ENCODE measurements around the gene WEE2. TPM values are rescaled to one million over a fixed set of nuclear protein-coding genes. Genes with fewer than 3 reads are reported as not detected.

The WEE2 gene
- total and polyA plus RNA-seq, 2 donors from 2014 or later, result 0.06 to 0.13 TPM

GRCh38 chr7:141666071-141666470 is 42.1 kb upstream of the WEE2 start:
- Histone ChIP-seq H3K9me3 (ENCODE audit: control insufficient read depth in 2 of 3, insufficient read depth in 1 of 3, low read length in 3 of 3) (no peaks in the 10 kb centered on the region), H3K27me3 (ENCODE audit: control insufficient read depth, insufficient read depth, low read length) (no peaks in the 10 kb centered on the region), H3K4me1 (ENCODE audit: control insufficient read depth in 2 of 3, insufficient read depth in 2 of 3, low read depth in 1 of 3, low read length in 3 of 3) (peaks cover 0 to 12% (median 5%) of the 10 kb centered on the region in 3 donors), H3K27ac (ENCODE audit: low read depth in 2 of 2, low read length in 2 of 2) (no peak overlapping the region), H3K9ac (ENCODE audit: low read length in 3 of 3) (no peak overlapping the region), H3K36me3 (ENCODE audit: control insufficient read depth in 2 of 3, insufficient read depth in 3 of 3, low read length in 3 of 3) (peaks cover 3 to 30% (median 11%) of the 10 kb centered on the region in 3 donors), H3K4me3 (ENCODE audit: low read length in 3 of 3) (no peak overlapping the region)
- FAIRE-seq (no peak), DNase-seq (no peak)
- intact Hi-C loops (cut with DNase I), result no loop called here
- TF ChIP-seq CTCF (IDR thresholded peaks at IDR 0.05; ENCODE audit: borderline replicate concordance, extremely low read depth, insufficient read depth), result no peak

- Histone ChIP-seq H3K4me1 (ENCODE audit: control insufficient read depth in 2 of 3, insufficient read depth in 2 of 3, low read depth in 1 of 3, low read length in 3 of 3) (peaks cover 0 to under 1% (median 0%) of the 10 kb centered on the region in 3 donors), H3K4me3 (ENCODE audit: low read length in 3 of 3) (no peak overlapping the region), H3K9me3 (ENCODE audit: control insufficient read depth in 2 of 3, insufficient read depth in 1 of 3, low read length in 3 of 3) (no peaks in the 10 kb centered on the region), H3K27me3 (ENCODE audit: control insufficient read depth, insufficient read depth, low read length) (no peaks in the 10 kb centered on the region), H3K36me3 (ENCODE audit: control insufficient read depth in 2 of 3, insufficient read depth in 3 of 3, low read length in 3 of 3) (peaks cover 3 to 21% (median 17%) of the 10 kb centered on the region in 3 donors), H3K27ac (ENCODE audit: low read depth in 2 of 2, low read length in 2 of 2) (no peak overlapping the region), H3K9ac (ENCODE audit: low read length in 3 of 3) (no peak overlapping the region)
- FAIRE-seq, result no peak
- DNase-seq, result no peak
- TF ChIP-seq CTCF (IDR thresholded peaks at IDR 0.05; ENCODE audit: borderline replicate concordance, extremely low read depth, insufficient read depth), result no peak
- intact Hi-C loops (cut with DNase I), result no loop called here
Measured at GRCh38 chr7:141668853-141669252, 39.3 kb upstream of the WEE2 start.

- H3K4me3 ChIP-seq (ENCODE audit: low read length in 3 of 3), result no peak overlapping the region
- no peak for TF ChIP-seq CTCF (IDR thresholded peaks at IDR 0.05; ENCODE audit: borderline replicate concordance, extremely low read depth, insufficient read depth)
- FAIRE-seq (no peak), DNase-seq (no peak)
- no peaks in the 10 kb centered on the region for H3K27me3 ChIP-seq (ENCODE audit: control insufficient read depth, insufficient read depth, low read length)
- intact Hi-C loops (cut with DNase I), result no loop called here
- no peak overlapping the region for H3K27ac ChIP-seq (ENCODE audit: low read depth in 2 of 2, low read length in 2 of 2)
- no peak overlapping the region for H3K9ac ChIP-seq (ENCODE audit: low read length in 3 of 3)
- no peaks in the 10 kb centered on the region for H3K4me1 ChIP-seq (ENCODE audit: control insufficient read depth in 2 of 3, insufficient read depth in 2 of 3, low read depth in 1 of 3, low read length in 3 of 3)
- no peaks in the 10 kb centered on the region for H3K9me3 ChIP-seq (ENCODE audit: control insufficient read depth in 2 of 3, insufficient read depth in 1 of 3, low read length in 3 of 3)
- H3K36me3 ChIP-seq (ENCODE audit: control insufficient read depth in 2 of 3, insufficient read depth in 3 of 3, low read length in 3 of 3), result peaks cover 3 to 12% (median 8%) of the 10 kb centered on the region in 3 donors
Measured at GRCh38 chr7:141671705-141672496, 36.3 kb upstream of the WEE2 start.
